Measurements from ENCODE around the gene GLI1.

- no peak for TF ChIP-seq POLR2A (IDR thresholded peaks at IDR 0.05; ENCODE audit: low read depth, low read length)
- no peak for TF ChIP-seq TAF1 (IDR thresholded peaks at IDR 0.05; ENCODE audit: borderline replicate concordance, low read depth, low read length)
- TF ChIP-seq POLR2AphosphoS5 (IDR thresholded peaks at IDR 0.05; ENCODE audit: low read depth, low read length), result no peak
Observed at GRCh38 chr12:57476993-57477709, 17.6 kb downstream of the GLI1 start.

All from GM12892 (cell line).